HS-27A (cell line): Measurements from ENCODE around the gene DCUN1D2.
"Not testable (repeated sequence)": the region's sequence is repeated elsewhere in the genome, so short reads cannot be mapped to it uniquely, and the experiment has no call there.

Experiments
- DNase-seq: peaks from one replicate; pipeline ENCODE4 v3.0.0-alpha.2; 2012; ENCODE audit warnings: low read depth, missing footprints

DCUN1D2 gene

DNA sequence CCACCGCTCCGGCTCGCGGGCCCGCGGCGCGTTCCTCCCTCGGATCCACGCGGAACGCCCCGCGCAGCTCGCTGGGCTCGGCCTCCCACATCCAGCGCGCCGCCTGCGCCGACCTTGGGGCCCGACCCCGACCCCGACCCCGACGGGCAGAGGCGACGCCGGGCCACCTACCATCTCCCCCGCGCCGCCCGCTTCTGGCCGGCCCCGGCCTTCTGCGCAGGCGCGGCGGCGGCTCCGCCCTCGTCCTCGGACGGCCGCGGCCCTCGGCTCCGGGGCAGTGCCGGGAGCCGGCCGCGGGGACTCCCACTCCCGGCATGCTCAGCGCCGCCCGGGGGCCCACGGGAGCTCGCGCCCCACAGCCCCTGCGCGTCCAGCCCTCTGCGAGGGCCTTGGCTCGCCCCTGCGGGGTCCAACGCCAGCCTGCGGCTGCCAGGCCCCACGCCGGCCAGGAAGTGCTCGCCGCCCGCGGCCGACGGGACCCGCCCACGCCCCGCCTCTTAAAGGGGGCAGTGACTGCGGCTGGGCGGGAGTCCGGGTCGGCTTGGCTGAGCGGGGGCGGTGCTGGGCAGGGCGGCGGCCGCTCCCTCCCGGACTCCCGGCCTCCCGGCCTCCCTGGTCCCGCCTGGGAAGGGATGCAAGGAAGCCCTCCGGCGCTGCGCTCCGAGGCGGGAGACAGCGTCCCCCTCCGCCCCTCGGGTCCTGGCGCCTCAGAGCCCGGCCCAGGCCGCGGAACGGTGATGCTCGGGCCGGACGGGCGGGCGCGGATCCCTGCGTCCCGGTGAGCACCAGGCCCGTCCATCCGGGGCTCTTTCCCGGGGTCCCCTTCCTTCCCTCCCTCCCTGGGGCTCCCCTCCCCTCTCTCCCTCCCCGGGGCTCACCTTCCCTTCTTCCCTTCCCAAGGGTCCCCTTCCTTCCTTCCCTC lies at the start of gene DCUN1D2:
DCUN1D2 (minus strand) TSS at position 216 of the 922 bp plus-strand sequence; CDS start at position 174, 42 bp downstream.
- DNase-seq = peak; percentile 48

DNA sequence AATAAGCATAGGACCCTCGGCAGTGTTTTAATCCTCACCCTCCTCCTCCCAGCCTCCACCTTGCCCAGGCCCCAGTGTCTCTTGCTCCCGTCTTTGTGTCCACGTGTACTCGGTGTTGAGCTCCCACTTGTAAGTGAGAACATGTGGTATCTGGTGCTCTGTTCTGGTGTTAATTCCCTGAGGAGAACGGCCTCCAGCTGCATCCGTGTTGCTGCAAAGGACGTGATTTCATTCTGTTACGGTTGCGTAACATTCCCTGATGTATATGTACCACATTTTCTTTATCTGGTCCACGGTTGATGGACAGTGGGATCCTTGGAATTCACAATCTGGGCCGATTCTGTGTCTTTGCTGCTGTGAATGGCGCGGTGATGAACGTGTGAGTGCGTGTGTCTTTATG lies 49.3 kb upstream of the DCUN1D2 start:
- no peak for DNase-seq

DNA sequence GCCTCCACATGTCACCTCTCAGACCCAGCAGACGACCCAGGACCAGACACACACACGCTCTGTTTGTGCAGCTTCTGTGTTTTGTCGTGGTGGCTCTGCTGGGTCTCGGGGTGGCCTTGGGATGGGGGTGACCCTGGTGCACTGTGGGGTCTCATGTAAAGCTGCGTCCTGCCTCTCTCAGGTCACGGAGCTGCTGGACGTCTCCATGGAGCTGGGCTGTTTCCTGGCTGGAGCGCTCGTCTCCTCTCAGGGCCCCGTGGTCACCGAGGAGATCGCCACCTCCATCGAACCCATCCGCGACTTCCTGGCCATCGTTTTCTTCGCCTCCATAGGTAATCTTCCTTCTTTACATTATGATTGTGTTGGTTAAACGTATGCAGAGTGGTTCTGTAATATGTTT lies 48.7 kb upstream of the DCUN1D2 start:
- no peak for DNase-seq

DNA sequence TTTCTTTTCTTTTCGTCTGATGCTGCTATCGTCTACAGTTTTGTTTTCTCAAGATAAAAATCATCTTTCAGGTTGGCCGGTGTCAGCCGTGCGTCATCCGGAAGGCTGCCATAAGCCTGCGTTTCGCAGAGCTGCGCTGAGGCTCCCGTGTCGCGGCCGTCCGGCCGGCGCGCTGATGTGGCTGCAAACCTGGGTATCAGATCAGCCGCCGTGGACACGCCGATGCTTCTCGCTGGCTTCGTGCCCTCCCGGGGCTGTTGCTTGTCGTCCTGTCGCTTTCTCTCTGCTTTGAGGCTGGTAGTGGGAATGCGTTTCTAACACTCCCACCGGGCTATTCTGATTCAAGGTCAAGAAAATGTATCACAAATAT lies 48.2 kb upstream of the DCUN1D2 start:
- no peak for DNase-seq

DNA sequence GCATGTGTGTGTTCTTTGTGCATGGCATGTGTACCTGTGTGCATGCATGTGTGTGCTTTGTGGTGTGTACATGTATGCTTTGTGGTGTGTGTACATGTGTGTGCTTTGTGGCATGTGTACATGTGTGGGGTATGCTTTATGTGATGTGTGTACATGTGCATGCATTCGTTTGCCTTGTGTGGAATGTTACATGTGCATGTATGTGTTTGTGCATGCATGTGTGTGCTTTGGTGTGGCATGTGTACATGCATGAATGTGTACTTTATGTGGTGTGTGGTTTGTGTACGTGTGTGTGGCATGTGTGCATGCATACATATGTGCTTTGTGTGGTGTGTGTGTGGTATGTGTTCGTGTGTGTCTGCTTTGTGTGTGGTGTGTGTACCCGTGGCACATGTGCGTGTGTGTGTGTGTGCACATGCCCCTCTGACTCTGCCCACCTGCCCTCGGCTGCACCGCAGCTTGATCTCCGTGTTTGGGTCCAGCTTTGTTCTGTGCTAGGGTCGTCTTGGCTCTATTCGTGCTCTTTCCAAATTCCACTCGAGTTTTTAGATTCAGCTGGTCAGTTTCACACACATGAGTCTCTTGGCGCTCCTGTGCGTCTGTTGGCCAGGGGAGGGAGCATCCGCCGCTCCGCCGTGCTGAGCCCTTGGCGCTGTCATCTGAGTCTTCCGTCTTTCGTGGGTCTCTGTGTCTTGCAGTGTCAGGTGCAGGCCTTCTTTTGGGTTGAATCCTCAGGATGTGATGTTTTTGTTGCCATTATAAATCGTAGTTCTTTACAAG lies 47.6 kb upstream of the DCUN1D2 start:
- DNase-seq = no peak

DNA sequence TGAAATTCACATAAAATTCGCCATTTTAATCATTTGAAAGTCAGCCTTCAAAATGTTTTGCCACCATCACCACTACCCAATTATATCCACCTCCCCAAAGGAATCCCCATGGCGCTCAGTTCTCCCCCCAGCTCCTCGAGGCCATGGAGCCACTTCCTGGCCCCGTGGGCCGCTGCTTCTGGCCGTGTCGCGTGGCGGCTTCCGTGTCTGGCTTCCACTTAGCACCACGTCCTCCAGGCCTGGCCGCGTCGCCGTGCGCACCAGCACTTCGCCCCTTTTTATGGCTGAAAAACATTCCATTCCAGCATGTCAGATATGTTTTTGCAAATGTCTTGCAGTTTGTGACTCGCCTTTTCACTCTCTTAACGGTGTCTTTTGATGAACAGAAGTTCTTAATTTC lies 46.7 kb upstream of the DCUN1D2 start:
- DNase-seq = no peak

DNA sequence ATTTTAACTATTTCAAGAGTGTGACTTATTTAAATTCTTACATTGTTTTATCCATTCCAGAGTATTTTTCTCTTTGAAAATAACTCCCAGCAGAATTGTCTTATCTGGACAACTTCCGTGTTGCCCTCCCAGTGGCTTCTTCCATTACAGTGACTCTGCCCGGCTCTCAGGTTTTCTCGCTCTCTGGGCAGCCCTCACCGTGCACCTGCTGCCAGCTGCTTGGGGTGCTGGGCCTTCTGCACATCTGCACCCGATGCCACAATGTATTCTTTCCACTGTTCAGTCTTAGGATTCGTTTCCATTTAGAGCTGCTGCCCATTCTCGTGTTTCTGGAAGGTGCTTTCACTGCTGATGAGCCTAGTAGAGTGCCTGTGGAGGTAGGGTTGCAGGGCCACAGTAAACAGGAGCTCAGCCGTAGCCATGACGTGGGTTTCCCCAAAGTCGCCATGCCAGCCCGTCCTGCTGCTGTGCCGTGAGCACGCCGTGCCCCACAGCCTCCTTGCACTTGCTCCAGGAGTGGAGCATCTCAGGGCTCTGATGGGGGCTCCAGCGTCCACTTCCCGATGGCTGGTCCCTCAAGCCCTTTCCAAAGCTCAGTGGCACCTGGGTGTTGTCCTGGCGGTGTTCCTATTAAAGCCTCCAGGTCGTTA lies 46.1 kb upstream of the DCUN1D2 start:
- DNase-seq = no peak

DNA sequence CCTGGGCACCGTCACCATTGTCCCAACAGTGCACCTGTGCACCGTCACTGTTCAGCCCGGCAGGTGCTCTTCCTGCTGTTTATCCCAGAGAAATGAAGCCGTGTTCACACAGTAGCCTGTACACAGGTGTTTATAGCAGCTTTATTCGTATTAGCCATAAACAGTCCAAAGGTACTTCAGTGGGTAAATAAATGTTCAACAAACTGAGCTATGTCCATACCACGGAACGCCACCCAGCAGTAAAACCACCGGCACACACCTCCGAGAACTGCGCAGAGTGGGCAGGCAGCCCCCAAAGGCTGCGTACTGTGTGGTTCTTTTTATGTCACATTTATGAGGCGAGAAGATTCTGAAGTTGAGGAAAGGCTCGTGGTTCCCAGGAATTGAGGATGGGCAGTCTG lies 44.9 kb upstream of the DCUN1D2 start:
- DNase-seq = no peak

DNA sequence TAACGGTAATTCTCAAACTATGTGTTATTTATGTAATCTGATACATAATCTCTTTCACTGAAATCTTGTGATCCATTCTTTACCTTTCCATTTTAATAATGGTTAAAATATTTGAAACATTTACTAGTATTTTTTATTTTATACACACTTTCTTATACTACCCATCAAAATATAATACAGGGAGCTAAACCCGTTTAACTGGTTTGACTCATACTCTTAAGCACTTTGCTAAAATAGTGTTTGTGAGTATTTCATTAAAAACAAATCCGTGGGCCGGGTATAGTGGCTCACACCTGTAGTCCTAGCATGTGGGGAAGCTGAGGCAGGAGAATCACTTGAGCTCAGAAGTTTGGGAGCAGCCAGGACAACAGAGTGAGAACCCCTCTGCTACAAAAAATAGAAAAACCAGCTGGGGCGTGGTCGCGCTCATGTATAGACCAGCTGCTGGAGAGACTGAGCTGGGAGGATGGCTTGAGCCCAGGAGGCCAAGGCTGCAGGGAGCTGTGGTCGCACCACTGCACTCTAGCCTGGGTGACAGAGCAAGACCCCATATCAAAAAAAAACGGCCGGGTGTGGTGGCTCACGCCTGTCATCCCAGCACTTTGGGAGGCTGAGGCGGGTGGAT lies 43.8 kb upstream of the DCUN1D2 start:
- no peak for DNase-seq

DNA sequence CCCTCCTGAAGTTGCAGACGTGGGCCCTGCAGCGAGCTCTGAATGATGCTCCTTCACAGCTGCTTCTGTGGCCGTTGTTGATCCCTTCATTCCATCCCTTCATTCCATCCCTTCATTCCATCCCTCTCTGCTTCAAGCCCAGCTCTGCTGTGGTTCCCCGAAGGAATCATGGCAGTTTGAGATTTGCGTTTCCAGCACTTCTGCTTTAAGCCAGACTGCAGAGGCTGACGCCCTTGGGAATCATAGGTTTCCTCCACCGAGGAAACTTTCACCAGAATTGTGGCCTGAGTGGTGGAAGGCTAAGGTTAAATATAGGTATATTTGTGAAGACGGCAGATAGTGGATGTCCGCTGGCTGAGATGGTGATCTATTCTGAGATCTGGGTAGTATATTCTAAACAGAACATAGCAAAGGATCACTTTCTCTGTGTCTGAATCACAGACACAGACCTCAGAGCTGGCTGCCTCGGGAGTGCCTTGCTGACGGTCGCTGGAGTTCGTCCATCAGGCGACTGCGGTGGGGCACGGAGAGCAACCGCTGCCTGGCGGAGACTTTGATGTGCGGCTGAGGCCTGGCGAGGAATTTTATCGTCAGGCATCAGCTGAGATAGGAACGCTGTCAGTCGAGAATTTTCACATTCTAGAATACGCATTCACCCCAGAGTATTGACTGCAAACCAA lies 42.8 kb upstream of the DCUN1D2 start:
- DNase-seq = no peak

DNA sequence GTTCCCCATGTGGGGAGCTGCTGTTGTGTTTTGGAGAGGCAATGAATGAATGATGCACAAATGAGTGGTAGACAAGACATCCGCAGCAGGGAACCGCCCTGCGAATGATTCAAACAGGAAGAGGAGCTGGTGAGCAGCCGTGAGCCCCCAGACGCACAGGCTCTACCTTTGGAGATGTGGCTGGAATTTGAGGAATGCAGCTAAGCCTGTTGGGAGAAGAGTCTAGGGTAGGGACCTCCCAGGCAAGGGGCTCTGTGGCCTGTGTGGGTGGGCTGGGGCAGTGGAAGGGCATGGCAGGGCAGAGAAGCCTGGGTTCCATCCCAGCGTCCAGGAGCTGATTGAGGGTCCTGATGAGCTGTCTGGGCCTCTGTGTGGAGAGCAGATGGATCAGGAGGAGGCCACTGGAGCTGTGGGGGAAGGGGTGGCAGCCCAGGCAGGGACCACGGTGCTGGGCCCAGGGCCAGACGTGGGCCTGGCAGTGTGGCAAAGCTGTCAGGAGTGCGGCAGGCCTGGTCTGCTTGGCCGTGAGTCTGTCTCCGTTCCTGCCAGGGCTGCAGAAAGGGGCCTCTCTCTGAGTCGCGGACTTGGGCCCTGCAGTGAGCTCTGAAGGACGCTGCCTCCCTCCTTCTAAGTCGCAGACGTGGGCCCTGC lies 41.8 kb upstream of the DCUN1D2 start:
- no peak for DNase-seq

DNA sequence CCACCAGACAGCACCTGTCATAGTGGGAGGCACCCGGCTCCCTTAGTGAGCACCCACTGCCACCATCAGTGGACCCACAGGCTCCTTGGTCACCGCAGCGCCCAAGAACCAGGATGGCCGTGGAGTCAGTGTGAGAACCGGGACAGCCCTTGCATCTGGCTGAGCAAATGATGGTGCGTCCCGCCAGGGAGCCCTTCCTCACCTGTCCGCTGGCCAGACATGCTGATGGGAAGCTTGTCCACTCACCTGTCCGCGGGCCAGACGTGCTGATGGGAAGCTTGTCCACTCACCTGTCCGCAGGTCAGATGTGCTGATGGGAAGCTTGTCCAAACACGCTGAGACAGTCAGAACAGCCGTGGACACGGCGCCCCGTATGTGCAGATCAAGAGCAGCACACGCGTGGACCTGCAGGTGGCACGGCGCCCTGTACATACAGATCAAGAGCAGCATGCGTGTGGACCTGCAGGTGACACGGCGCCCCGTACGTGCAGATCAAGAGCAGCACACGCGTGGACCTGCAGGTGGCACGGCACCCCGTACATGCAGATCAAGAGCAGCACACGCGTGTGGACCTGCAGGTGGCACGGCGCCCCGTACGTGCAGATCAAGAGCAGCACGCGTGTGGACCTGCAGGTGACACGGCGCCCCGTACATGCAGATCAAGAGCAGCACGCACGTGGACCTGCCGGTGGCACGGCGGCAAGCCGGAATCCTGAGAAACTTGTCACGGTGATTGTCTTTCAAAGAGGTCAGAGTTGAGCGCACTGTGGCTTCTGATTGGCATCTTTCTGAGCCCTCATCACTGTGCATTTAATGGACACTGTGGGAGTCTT lies 40.7 kb upstream of the DCUN1D2 start:
- DNase-seq = no peak

DNA sequence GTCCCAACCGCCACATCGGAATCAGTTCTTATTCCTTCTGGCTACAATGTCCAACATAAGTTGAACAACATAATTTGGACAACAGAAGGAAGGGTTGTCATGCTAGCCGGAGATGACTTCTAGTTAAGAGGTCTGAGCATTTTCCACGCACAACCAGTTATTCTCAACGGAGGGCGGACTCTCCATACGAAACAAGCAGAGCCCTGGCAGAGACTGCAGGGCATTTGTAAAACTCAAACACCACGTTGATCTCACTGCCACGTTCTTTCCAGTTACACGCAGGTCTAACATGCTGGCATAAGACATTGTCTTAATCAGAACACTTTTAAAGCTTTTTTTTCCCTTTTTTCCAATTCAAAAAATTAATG lies 38.3 kb upstream of the DCUN1D2 start:
- no peak for DNase-seq

DNA sequence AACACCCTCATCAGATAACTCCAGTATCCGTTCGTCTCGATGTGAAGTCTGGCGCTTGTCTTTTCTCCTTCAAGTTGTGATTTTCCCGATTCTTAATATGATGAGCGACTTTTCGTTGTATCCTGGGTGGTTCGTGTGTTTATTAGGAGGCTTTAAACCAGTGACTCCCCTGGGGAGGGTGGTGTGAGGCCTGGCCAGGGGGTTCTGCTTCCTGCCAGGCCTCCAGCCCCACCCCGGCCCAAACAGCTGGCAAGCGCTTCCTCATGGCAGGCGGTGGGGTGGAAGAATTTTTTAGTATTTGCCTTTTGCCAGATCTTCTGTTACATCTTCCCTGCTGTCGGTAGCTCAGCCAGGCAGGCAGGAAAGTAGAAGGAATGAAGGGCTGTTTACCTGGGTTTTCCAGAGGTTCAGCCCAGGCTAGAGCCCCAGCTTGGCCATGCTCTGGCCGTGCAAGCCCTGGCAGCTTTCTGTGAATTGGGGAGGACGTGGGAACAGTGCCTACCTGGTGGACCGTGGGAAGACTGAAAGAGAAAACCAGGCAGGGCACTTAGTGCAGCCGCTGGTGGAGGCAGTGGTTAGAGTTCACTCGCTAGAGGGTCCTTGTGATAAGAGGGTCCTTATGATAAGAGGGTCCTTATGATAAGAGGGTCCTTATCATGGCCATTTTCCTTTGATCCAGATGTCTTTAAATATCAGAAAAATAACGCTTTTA lies 37.7 kb upstream of the DCUN1D2 start:
- DNase-seq = no peak

DNA sequence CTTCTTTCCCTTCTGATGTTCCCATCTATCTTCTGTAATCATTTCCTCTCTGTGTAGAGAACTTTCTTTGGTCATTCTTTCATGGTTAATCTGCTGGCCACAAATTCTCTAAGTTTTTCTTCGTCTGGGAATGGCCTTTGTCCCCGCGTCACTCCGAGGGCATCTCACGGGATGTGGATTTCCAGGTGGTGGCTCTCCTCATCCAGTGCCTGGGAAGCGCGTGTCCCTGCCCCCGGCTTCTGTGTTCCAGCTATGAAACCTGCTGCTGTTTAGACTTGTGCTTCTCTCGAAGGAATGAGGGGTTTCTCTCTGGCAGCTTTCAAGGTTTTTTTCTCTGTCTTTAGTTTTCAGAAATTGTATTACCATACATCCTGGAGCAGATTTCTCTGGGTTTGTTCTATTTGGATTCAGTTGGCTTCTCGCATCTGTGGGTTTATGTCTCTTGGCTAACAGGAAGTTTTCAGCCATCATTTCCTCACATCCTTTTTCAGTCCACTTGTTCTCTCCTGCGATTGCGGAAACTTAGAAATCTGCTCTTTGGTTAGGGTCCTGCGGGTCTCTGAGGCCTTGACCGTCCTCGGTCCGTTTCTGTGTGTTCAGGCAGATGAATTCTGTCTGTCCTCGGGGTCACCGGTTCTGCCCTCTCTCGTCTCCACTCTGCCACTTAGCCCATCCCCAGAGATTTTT lies 36.9 kb upstream of the DCUN1D2 start:
- DNase-seq = no peak

DNA sequence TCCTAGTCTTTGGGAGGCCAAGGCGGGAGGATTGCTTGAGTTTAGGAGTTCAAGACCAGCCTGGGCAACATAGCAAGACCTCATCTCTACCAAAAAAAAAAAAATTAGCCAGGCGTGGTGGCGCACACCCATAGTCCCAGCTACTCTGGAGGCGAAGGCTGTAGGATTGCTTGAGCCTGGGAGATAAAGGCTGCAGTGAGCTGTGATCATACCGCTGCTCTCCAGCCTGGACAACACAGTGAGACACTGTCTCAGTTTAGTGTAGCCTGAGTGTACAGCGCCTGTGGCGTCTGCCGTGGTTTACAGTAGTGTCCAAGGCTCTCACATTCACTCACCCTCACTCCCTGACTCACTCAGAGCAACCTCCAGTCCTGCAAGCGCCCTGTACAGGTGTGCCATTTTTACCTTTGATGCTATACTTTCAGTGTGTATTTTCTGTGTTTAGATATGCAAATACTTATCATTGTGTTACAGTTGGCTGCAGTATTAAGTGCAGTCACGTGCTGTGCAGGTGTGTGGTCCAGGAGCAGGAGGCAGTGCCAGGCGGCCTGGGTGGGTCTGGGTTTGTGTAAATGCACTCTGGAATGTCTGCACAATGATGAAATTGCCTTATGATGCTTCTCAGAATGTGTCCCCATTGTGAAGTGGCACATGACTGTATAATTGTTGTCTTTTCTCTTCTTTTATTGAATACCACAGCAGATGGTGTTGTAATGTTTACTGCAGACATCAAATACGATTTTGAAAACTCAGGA lies 36.1 kb upstream of the DCUN1D2 start:
- no peak for DNase-seq

DNA sequence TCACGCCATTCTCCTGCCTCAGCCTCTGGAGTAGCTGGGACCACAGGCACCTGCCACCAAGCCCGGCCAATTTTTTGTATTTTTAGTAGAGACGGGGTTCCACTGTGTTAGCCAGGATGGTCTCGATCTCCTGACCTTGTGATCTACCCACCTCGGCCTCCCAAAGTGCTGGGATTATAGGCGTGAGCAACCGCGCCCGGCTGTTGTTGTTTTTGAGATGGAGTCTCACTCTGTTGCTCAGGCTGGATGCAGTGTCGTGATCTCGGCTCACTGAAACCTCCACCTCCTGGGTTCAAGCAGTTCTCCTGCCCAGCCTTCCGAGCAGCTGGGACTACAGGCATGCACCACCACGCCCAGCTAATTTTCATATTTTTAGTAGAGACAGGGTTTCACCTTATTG lies 31.9 kb upstream of the DCUN1D2 start:
- DNase-seq = not testable (repeated sequence)

DNA sequence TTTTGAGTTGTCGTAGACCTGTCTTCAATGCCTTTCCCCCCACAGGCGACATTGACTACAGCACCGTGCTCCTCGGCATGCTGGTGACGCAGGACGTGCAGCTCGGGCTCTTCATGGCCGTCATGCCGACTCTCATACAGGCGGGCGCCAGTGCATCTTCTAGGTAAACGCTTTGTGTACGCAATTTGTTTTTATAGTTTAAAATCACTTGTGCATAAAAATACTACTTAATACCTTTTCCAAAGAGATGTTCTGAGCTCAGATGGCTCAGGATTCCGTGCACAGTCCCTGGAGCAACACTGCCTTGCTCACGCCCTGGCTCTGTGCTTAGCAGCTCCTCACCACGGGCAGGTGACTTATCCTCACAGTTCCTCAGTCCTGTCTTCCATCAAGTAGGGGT lies 30.1 kb upstream of the DCUN1D2 start:
- no peak for DNase-seq
